GM19023 (cell line): Measurements from ENCODE around the gene ZBTB46.
"Not testable (repeated sequence)": the region's sequence is repeated elsewhere in the genome, so short reads cannot be mapped to it uniquely, and the experiment has no call there.

Experiments
- ATAC-seq: cut with Tn5 transposase; IDR thresholded peaks from one replicate; pipeline ENCODE4 v1.9.1; 2021; ENCODE audit warnings: mild to moderate bottlenecking, moderate library complexity; ENCODE audit not compliant: unreplicated experiment

ZBTB46 gene

DNA sequence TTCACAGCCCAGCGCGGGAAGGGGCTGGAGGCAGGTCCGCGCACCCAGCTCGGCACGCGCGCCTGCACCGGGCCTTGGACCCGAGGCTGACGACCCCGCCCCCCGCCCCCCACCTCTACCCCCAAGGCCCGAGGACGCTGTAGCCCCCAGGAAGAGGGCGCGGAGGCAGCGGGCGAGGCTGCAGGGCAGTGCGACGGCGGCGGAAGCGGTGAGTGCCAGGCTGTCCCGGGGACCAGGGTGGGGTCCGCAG is 93.4 kb downstream of the ZBTB46 start:
- ATAC-seq, result no peak

DNA sequence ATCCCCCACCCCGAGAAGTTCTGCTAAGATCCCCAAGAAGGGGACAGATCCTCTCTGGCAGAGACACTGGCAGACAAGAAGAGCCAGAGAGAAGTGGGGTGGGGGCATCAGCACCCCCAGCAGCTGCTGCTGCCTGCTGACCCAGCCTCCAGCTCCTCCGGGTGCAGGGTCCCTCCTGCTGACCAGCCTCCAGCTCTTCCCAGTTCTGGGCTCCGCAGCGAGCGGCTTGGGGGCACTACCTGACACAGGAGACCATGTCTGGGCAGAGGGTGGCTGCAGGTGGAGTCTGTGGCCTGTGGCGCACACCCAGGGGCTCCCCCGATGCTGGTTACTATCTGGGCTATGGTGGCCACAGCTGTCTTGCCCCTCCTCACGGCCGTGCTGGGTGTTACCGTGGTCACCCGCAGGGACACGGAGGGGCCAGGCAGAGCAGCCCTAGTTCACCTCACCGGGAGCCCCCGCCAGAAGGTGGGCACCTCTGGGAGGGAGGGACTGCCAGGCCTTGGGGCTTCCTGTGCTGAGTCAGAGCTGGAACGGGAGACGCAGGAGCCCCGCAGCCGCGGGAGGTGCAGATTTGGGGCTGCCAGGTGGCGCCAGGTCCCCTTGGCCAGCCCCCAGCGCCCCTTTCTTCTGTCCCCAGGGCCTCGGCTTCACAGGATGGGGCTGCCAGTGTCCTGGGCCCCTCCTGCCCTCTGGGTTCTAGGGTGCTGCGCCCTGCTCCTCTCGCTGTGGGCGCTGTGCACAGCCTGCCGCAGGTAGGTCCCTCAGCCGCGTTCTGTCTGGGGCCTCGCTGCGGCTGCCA is 94.0 kb downstream of the ZBTB46 start:
- no peak for ATAC-seq

DNA sequence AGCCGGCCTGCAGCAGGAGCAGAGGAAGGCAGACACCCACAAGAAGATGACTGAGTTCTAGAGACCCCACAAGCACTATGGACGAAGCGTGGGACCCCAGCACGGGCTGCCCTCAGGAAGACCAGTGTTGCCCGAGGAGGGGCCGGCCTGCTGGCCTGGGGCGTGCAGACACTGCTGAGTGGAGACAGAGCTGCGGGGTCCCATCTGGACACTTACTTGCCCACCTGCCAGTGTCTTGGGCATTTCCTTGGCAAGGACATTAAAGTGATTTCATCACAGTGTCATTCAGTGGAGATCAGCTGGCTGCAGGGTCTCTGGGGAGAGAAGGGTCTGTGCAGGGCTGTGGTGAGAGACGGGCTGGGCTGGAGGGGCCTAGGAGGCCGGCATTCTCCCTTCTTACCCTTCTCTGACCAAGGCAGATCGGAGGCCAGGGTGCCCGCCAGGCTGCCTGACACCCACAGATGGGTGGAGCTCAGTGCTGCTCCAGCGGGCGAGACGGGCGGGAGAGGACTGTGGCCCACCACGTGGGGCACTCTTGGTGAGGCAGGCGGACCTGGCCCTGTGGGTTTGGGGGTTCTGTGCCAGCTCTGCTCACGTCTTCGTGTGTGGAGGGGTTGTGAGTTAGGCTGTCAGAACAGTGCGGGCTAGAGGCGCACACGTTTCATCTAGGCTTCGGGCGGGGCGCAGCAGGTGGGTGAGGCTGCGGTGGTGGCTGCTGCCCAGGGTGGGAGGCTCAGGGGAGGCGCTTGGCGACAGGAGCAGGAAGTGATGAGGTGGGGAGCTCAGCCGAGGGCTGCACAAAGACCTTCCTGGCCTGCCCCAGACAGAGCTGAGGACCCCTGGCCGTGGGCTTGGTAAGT is 95.0 kb downstream of the ZBTB46 start, which contains the start of gene LIME1:
LIME1 (plus strand) TSS at position 806 of the 860 bp plus-strand sequence. CDS start 886 bp downstream, outside the sequence.
- no peak for ATAC-seq

DNA sequence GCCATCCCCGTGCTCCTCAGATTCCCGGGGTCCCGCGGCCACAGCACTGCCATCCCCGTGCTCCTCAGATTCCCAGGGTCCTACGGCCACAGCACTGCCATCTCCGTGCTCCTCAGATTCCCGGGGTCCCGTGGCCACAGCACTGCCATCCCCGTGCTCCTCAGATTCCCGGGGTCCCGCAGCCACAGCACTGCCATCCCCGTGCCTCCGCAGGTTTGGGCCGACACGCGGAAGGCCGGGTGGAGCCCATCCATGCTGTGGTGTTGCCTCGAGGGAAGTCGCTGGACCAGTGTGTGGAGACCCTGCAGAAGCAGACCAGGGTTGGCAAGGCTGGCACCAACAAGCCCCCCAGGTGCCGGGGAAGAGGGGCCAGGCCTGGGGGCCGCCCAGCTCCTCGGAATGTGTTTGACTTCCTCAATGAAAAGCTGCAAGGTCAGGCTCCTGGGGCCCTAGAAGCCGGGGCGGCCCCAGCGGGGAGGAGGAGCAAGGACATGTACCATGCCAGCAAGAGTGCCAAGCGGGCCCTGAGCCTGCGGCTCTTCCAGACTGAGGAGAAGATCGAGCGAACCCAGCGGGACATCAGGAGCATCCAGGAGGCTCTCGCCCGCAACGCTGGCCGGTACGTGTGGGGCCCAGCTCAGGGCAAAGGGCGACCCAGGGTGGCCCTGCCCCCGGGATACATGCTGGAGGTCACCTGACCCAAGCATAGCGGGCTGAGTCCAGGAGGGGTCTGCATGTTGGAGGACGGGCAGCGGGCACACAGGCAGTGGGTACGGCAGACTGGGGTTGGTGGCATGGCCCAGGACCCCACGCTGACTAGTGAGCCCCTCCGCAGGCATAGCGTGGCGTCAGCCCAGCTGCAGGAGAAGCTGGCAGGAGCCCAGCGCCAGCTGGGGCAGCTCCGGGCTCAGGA is 95.9 kb downstream of the ZBTB46 start:
- ATAC-seq, result no peak

DNA sequence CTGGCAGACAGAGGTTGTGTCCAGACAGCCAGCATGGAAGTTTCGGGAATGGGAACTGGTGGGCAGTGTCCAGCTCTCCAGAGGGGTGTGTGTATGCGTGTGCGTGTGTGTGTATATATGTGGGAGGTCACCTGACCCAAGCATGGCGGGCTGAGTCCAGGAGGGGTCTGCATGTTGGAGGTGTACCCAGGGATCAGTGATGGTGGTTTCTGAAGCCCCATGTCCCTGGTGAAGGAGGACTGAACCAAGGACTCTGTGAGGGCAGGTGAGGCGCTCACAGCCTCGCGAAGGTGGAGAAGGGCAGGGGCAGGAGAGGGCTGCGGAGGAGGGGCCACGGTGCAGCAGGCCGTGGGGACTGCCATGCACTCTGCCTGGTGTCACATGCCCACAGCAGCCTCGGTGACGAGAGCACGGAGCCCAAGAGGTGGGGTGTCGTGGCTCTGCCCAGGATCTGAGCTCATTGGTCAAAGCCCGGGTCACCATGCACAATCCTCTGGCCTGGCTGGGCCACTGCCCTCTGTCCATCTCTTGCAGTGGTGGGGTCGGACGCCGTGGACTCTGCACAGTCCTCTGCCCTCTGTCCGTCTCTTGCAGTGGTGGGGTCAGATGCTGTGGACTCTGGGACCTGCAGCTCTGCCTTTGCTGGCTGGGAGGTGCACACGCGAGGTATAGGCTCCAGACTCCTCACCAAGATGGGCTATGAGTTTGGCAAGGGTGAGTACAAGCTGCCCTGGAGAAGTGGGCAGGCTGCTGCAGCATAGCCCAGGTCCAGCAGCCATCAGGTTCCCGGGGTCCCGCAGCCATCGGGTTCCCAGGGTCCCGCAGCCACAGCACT is 96.7 kb downstream of the ZBTB46 start:
- no peak for ATAC-seq

DNA sequence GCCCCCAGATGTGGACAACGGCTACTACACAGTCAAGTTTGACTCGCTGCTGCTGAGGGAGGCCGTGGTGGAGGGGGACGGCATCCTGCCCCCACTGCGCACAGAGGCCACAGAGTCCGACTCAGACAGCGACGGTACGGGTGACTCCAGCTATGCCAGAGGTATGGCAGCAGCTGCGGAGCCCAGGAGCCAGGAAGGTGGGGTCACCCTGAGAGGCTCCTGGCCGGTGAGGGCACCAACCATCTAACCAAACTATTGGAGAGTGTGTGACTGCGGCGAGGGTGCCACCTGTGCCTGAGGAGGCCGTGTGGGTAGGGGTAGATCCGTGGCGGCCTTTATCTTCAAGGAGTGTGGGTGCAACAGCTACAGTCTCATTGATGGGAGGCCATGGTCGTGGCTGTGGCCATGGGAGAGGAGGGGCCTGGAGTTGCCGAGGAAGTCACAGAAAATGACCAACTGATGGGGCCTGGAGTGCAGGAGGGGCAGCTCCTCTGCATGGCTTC is 97.4 kb downstream of the ZBTB46 start:
- ATAC-seq, result no peak

DNA sequence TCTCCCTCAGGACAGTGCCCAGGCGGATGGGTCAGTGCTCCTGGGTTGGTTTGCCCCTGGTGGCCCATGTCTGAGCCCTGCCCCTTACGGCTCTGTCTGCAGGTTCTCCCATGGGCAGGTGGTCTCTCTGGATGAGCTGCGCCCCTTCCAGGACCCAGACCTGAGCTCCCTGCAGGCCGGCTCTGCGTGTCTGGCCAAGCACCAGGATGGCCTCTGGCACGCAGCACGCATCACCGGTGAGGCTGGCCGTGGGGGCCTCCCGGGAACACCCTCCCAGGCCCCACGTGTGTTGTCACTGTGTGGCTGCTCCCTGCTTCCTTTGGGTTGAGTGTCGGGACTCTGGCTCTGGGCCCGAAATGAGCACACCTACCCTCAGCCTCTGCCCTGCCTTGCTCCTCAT is 97.9 kb downstream of the ZBTB46 start:
- no peak for ATAC-seq

DNA sequence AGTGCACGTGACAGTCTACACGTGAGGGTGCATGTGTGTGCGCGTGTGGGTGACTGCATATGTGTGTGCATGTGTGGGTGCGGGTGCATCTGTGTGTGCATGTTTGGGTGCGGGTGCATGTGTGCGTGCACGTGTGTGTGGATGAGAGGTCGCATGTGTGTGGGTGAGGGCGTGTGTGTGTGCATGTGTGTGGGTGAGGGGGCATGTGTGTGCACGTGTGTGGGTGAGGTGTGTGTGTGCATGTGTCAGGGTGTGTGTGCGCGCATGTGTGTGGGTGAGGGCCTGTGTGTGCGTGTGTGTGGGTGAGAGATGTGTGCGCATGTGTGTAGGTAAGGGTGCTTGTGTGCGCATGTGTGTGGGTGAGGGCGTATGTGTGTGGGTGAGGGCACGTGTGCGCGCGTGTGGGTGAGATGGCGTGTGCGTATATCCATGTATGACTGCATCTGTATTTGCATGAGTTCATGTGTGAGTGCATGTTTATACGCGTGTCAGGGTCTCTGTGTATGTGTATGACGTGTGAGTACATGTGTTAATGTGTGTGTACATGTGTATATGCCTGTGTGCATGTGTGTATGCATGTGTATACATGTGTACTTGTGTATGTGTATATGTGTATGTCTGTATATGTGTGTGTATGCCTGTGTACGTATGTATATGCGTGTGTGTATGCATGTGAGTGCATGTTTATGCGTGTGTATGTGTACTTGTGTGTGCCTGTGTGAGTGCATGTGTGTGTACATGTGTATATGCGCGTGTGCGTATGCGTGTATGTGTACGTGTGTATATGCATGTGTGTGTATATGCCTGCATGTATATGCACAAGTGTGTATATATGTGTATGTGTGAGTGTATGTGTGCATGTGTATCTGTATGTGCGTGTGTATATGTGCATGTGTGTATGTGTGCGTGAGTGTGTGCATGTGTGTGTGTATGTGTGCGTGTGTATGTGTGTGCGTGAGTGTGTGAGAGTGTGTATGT is 98.7 kb downstream of the ZBTB46 start:
- no peak for ATAC-seq

DNA sequence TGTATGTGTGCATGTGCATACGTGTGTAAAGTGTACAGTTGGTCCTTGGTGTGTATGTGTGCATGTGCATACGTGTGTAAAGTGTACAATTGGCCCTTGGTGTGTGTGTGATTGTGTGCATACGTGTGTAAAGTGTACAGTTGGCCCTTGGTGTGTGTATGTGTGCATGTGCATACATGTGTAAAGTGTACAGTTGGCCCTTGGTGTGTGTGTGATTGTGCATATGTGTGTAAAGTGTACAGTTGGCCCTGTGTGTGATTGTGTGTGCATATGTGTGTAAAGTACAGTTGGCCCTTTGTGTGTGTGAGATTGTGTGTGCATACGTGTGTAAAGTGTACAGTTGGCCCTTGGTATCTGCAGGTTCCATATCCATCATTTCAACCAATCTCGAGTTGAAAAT is 99.7 kb downstream of the ZBTB46 start:
- ATAC-seq, result no peak

DNA sequence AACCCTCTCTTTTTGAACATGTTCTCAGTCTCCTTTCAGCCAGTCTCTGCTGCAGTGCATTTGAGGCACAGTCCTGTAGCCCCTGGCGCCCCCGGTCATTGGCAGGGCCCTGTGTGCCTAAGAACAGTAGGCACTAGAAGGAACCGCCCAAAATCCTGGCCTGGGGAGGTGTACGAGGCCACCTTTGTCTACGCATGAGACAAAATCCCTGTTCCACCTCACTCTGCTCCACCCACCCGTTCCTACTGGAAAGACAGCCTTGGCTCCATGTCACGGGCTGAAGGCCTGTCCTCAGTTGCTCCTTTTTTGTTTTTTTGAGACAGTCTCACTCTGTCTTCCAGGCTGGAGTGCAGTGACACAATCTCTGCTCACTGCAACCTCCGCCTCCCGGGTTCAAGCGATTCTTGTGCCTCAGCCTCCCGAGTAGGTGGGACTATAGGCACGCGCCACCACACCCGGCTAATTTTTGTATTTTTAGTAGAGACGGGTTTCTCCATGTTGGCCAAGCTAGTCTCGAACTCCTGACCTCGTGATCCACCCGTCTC is 100.8 kb downstream of the ZBTB46 start:
- not testable (repeated sequence) for ATAC-seq

DNA sequence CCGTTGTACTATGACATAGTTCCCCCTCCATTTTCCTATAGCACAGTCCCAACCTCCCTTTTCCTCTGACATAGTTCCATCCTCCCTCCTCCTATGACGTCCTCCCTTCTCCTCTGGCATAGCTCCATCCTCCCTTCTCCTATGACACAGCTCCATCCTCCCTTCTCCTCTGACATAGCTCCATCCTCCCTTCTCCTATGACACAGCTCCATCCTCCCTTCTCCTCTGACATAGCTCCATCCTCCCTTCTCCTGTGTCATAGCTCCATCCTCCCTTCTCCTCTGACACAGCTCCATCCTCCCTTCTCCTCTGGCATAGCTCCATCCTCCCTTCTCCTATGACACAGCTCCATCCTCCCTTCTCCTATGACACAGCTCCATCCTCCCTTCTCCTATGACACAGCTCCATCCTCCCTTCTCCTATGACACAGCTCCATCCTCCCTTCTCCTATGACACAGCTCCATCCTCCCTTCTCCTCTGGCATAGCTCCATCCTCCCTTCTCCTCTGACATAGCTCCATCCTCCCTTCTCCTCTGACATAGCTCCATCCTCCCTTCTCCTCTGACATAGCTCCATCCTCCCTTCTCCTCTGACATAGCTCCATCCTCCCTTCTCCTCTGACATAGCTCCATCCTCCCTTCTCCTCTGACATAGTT is 108.0 kb downstream of the ZBTB46 start:
- not testable (repeated sequence) for ATAC-seq

DNA sequence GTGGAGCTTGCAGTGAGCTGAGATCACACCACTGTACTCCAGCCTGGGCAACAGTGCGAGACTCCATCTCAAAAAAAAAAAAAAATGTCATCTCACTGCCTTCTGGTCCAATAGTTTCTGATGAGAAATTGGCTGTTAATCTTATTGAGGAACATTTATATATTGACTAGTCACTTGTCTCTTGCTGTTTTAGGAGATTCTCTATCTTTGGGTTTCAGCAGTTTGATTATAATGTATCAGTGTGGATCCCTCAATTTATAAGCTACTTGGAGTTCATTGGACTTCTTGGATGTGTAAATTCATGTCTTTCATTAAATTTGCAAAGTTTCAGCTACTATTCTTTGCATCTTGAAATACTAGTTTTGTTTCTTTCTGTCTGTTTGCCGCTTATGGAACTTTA is 112.1 kb downstream of the ZBTB46 start:
- no peak for ATAC-seq

DNA sequence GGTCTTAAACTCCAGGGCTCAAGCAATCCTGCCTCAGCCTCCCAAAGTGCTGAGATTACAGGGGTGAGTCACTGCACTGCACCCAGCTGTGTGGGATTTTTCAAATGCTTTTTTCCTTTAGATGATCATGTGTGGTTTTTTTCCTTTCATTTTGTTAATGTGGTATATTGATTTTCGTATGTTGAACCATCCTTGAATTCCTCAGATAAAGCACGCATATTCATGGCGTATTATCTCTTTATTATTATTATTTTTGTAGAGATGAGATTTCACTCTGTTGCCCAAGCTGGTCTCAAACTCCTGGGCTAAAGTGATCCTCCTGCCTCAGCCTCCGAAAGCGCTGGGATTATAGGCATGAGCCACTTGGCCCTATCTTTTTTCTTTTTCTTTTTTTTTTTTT is 116.2 kb downstream of the ZBTB46 start:
- no peak for ATAC-seq

DNA sequence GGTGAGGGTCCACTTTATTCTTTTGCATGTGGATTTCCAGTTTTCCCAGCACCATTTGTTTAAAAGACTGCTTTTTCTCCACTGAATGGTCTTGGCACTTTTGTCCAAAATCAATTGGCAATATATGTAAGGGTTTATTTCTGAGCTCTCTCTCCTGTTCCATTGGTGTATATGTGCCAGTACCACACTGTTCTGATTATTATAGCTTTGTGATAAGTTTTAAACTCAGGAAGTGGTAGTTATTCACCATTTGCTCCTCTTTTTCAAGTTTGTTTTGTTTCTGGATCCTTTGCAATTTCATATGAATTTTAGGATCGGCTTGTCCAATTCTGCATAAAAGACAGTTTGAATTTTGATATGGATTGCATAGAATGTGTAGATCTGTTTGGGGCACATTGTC is 118.9 kb downstream of the ZBTB46 start:
- ATAC-seq, result no peak

DNA sequence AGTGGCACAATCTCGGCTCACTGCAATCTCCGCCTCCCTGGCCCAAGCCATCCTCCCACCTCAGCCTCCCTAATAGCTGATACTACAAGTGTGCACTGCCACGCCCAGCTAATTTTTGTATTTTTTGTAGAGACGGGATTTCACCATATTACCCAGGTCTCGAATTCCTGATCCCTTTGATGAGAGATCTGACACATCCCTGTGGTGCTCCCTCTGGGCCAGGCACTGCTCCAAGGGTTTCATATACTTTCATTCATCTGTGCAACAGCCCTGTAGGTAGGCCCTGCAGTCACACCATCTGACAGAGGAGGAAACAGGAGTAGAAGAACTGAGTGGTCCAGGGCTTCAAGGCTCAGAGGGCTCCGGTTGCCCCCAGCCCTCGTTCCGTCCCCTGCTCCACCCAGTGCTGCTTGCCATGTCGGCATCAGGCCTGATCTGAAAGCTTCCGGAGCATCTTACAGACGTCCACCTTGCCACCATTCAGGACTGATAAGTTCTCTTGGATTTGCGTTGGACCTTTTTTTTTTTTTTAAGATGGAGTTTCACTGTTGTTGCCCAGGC is 119.9 kb downstream of the ZBTB46 start:
- no peak for ATAC-seq

DNA sequence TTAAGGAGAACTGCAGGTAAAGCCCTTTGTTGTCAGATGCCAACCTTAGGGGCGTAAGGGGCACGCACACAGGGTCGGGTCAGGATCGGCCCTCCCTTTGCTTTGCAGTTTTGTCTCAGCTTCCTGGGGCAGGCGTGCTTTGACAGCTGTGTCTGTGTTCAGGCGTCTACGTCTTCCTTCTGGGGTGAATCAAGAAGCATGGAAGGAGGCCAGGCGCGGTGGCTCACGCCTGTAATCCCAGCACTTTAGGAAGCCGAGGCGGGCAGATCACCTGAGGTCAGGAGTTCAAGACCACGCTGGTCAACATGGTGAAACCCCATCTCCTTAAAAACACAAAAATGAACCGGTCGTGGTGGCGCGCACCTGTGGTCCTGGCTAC is 121.9 kb downstream of the ZBTB46 start:
- ATAC-seq, result no peak

DNA sequence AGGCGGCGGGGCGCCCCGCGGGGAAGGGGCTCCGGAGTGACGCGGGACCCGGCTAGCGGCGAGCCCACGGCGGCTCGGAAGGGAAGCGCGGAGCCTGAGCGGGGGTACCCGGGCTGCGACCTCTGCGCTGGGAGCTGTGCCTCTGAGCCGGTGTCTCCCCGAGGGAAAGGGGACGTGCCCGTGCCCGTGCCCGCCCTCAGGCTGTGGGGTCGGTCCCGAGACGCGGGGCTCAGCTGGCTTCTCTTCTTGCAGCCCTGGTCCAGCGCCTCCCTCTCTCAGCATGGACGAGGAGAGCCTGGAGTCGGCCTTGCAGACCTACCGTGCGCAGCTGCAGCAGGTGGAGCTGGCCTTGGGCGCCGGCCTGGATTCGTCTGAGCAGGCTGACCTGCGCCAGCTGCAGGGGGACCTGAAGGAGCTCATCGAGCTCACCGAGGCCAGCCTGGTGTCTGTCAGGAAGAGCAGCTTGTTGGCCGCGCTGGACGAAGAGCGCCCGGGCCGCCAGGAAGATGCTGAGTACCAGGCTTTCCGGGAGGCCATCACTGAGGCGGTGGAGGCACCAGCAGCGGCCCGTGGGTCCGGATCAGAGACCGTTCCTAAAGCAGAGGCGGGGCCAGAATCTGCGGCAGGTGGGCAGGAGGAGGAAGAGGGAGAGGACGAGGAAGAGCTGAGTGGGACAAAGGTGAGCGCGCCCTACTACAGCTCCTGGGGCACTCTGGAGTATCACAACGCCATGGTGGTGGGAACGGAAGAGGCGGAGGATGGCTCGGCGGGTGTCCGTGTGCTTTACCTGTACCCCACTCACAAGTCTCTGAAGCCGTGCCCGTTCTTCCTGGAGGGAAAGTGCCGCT is 122.5 kb downstream of the ZBTB46 start:
- peak; percentile 8 for ATAC-seq
